Peyer's patch (tissue), 4 donors: Measurements from ENCODE around the gene FXYD3. TPM values are rescaled to one million over a fixed set of nuclear protein-coding genes. Genes with fewer than 3 reads are reported as not detected.

Experiments used
- DNase-seq, 3 donors: peaks; one replicate each; pipeline ENCODE4 v3.0.0-alpha.2; 2017 to 2019
- H3K27ac ChIP-seq, 4 donors: fragments of 200-600 bp; sonication (generic); one replicate each; pipeline ENCODE4 v1.5.1; 2016 to 2019
- H3K27me3 ChIP-seq, 2 donors: fragments of 200-600 bp; sonication (generic); one replicate each; pipeline ENCODE4 v1.5.1; 2019
- H3K36me3 ChIP-seq, 3 donors: fragments of 200-600 bp; sonication (generic); one replicate each; pipeline ENCODE4 v1.5.1; 2016 to 2019
- H3K4me1 ChIP-seq, 4 donors: fragments of 200-600 bp; sonication (generic); one replicate each; pipeline ENCODE4 v1.5.1; 2016 to 2019
- H3K4me3 ChIP-seq, 4 donors: fragments of 200-600 bp; sonication (generic); 1 replicate in 3 of 4; 2 replicates in 1 of 4; pipeline ENCODE4 v1.5.1; 2016 to 2019; ENCODE audit warnings: mild to moderate bottlenecking in 1 of 4
- H3K9me3 ChIP-seq, 4 donors: fragments of 200-600 bp; sonication (generic); one replicate each; pipeline ENCODE4 v1.5.1; 2016 to 2019; ENCODE audit warnings: mild to moderate bottlenecking in 1 of 4
- CTCF ChIP-seq, 6 experiments: fragments of 450-650 bp in 4 of 6; fragments of 200-600 bp in 2 of 6; sonication (generic) in 1 of 6; IDR thresholded peaks; one replicate each; pipeline ENCODE4 v1.5.1; 2017 to 2019; ENCODE audit warnings: antibody characterized with exemption in 6 of 6, mild to moderate bottlenecking in 3 of 6, moderate library complexity in 1 of 6
- POLR2A ChIP-seq, 2 donors: fragments of 450-650 bp; IDR thresholded peaks; one replicate each; pipeline ENCODE4 v1.5.1; 2017; ENCODE audit warnings: antibody characterized with exemption in 2 of 2, mild to moderate bottlenecking in 2 of 2, moderate library complexity in 2 of 2
- total RNA-seq, 4 donors: library from RNA; depleted of rRNA; stranded (reverse); fragments of >200 nt; gene quantifications; one replicate each; pipeline ENCODE4 v1.1.0, GENCODE V29; 2016

Gene FXYD3
- total RNA-seq, 4 donors from 2014 or later = 33.0 to 1,418 (median 1,063) TPM

DNA sequence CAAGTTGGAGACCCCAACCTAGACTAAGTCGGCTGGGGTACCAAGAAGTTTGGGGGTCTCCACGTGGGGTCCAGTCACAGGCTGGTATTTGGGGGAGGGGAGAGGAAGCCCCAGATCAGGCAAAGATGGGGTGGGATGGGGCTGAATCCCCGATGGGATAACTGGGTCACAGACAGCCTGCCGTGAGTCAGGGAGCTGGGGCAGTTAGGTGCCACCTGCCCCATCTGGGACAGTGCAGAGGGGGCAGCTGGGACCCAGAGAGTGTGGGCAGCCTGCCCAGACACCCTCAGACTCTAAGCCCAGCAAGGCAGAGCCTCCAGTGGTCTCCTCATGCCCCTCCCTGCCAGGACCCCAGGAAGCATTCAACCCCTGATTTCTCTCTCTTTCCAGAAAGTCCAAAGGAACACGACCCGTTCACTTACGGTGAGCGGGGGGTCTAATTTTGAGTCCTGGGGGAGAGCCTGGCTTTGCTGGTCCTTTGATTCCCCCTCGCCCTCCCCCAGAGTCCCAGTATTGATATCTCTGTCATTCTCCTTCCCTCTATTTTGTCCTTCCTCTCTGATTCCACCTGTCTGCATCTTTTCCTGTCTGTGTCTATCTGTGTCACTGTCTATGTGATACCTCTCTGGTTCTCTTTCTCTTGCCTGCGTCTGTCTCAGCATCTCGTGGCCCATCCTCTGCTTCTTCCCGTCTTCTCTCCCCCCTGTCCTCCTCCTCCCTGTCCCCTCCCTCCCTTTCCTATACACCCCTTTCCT, 24.8 kb downstream of the FXYD3 start:
- Histone ChIP-seq H3K4me3 (peak overlapping the region; percentile 12 to 52 (median 34)), H3K4me1 (peaks cover 6 to 48% (median 22%) of the 10 kb centered on the region in 4 donors), H3K9me3 (no peaks in the 10 kb centered on the region), H3K27me3 (peaks cover 0 to 13% of the 10 kb centered on the region in 2 donors), H3K36me3 (no peaks in the 10 kb centered on the region), H3K27ac (peak overlapping the region; percentile 57 to 84 (median 77))
- peak in 1 of 3 donors; percentile 48 for DNase-seq
- TF ChIP-seq POLR2A (IDR thresholded peaks at IDR 0.05) (no peak), CTCF (IDR thresholded peaks at IDR 0.05) (no peak)

- Histone ChIP-seq H3K4me1 (peaks cover 6 to 40% (median 22%) of the 10 kb centered on the region in 4 donors), H3K27ac (peak overlapping the region; percentile 57 to 84 (median 77)), H3K9me3 (no peaks in the 10 kb centered on the region), H3K36me3 (no peaks in the 10 kb centered on the region), H3K4me3 (peak overlapping the region; percentile 24 to 52 (median 39)), H3K27me3 (peaks cover 0 to 13% of the 10 kb centered on the region in 2 donors)
- peak; percentile 94 to 97 (median 97) for DNase-seq
- peak; percentile 34 to 78 for TF ChIP-seq POLR2A (IDR thresholded peaks at IDR 0.05)
- TF ChIP-seq CTCF (IDR thresholded peaks at IDR 0.05) = peak in 4 of 6 experiments; percentile 43 to 66 (median 55)
Observed at GRCh38 chr19:35140962-35141836, 25.6 kb downstream of the FXYD3 start.

GRCh38 chr19:35141837-35142605, 26.4 kb downstream of the FXYD3 start:
- peaks cover 0 to 13% of the 10 kb centered on the region in 2 donors for H3K27me3 ChIP-seq
- H3K9me3 ChIP-seq = no peaks in the 10 kb centered on the region
- DNase-seq = peak in 1 of 3 donors; percentile 50
- H3K4me3 ChIP-seq = peak overlapping the region in 2 of 4 donors; percentile 17 to 35
- peaks cover 6 to 34% (median 22%) of the 10 kb centered on the region in 4 donors for H3K4me1 ChIP-seq
- no peaks in the 10 kb centered on the region for H3K36me3 ChIP-seq
- TF ChIP-seq CTCF (IDR thresholded peaks at IDR 0.05) (no peak), POLR2A (IDR thresholded peaks at IDR 0.05) (no peak)
- peak overlapping the region in 1 of 4 donors; percentile 67 for H3K27ac ChIP-seq

GRCh38 chr19:35142606-35143230, 27.1 kb downstream of the FXYD3 start:
- Histone ChIP-seq H3K4me3 (peak overlapping the region in 3 of 4 donors; percentile 17 to 35 (median 31)), H3K36me3 (no peaks in the 10 kb centered on the region), H3K9me3 (no peaks in the 10 kb centered on the region), H3K4me1 (peaks cover 6 to 30% (median 21%) of the 10 kb centered on the region in 4 donors), H3K27me3 (peaks cover 0 to 13% of the 10 kb centered on the region in 2 donors), H3K27ac (peak overlapping the region in 1 of 4 donors; percentile 67)
- TF ChIP-seq CTCF (IDR thresholded peaks at IDR 0.05) = peak in 4 of 6 experiments; percentile 9 to 90 (median 56)
- TF ChIP-seq POLR2A (IDR thresholded peaks at IDR 0.05) = no peak
- DNase-seq = peak; percentile 70 to 80 (median 73)
